A549 (cell line): Measurements from ENCODE around the gene P2RX6. TPM values are rescaled to one million over a fixed set of nuclear protein-coding genes. Genes with fewer than 3 reads are reported as not detected.

Source experiments
- ATAC-seq, 2 experiments: fragments of 200-7000 bp in 1 of 2; fragments of >200 bp in 1 of 2; cut with Nextera tagmentation in 1 of 2; cut with Tn5 transposase in 1 of 2; 3 replicates each; pipeline versions ENCODE4 v1.8.0 to v1.9.1; 2018 to 2020; ENCODE audit warnings: mild to moderate bottlenecking in 1 of 2, moderate library complexity in 1 of 2
- CTCF ChIA-PET: fragments of 300-600 bp; sonication (Branson Sonifier 250); formaldehyde crosslinking; extraction: SDS; loops from one replicate; lab custom pipeline; 2021; ENCODE audit warnings: antibody characterized with exemption, inconsistent platforms; lab: Yijun Ruan, JAX
- POLR2A ChIA-PET: fragments of 350-600 bp; formaldehyde crosslinking; extraction: SDS; loops from one replicate; lab custom pipeline; 2021; ENCODE audit warnings: antibody characterized with exemption, inconsistent platforms; lab: Yijun Ruan, JAX
- DNase-seq, 2 experiments: peaks; one replicate each; pipeline versions ENCODE4 v3.0.0 to v3.0.0-alpha.2; 2011 to 2016; ENCODE audit warnings: low read depth in 1 of 2, low spot score in 1 of 2
- FAIRE-seq: peaks from 2 replicates; lab custom pipeline; 2011; peaks lifted over from hg19 to GRCh38; lab: Jason Lieb, UNC
- H3K27ac ChIP-seq, 2 experiments: fragments of >200 bp; sonication (Bioruptor Twin); formaldehyde crosslinking; 3 replicates each; pipeline ENCODE4 v1.5.1; 2016 to 2017
- H3K4me1 ChIP-seq: fragments of >200 bp; sonication (Bioruptor Twin); formaldehyde crosslinking; 3 replicates; pipeline ENCODE4 v1.6.1; 2016
- H3K4me2 ChIP-seq: fragments of >200 bp; sonication (Bioruptor Twin); formaldehyde crosslinking; 3 replicates; pipeline ENCODE4 v1.6.1; 2016
- H3K4me3 ChIP-seq: fragments of >200 bp; sonication (Bioruptor Twin); formaldehyde crosslinking; 3 replicates; pipeline ENCODE4 v1.5.1; 2016
- H3K9me3 ChIP-seq: fragments of >200 bp; sonication (Bioruptor Twin); formaldehyde crosslinking; 3 replicates; pipeline ENCODE4 v1.6.1; 2016
- ATOH8 ChIP-seq: fragments of 250-450 bp; sonication (Bioruptor Pico); IDR thresholded peaks from 2 replicates; pipeline ENCODE4 v1.5.0; 2020; ENCODE audit warnings: low read depth, mild to moderate bottlenecking, moderate library complexity
- CHD2 ChIP-seq: fragments of 150-350 bp; IDR thresholded peaks from 2 replicates; pipeline ENCODE4 v1.6.1; 2014; ENCODE audit warnings: low read length; ENCODE audit not compliant: partially characterized antibody
- CTCF ChIP-seq: fragments of >200 bp; sonication (Bioruptor Twin); formaldehyde crosslinking; IDR thresholded peaks from 3 replicates; pipeline ENCODE4 v1.5.1; 2016
- E2F6 ChIP-seq: IDR thresholded peaks from 2 replicates; pipeline ENCODE4 v1.6.1; 2012; ENCODE audit warnings: low read depth, borderline replicate concordance
- ESRRA ChIP-seq: fragments of 150-350 bp; IDR thresholded peaks from 2 replicates; pipeline ENCODE4 v1.6.1; 2014; ENCODE audit warnings: mild to moderate bottlenecking, low read length, borderline replicate concordance
- FOSB ChIP-seq: fragments of 250-450 bp; sonication (Bioruptor Pico); IDR thresholded peaks from 2 replicates; pipeline ENCODE4 v1.5.0; 2020; ENCODE audit warnings: mild to moderate bottlenecking, moderate library complexity
- FOSL2 ChIP-seq, 2 experiments: fragments of 450-650 bp in 1 of 2; fragments of >200 bp in 1 of 2; sonication (Bioruptor Twin) in 1 of 2; formaldehyde crosslinking; IDR thresholded peaks; 2 replicates each; pipeline versions ENCODE4 v1.5.0 to v1.6.1; 2016 to 2020; ENCODE audit warnings: mild to moderate bottlenecking in 1 of 2, moderate library complexity in 1 of 2
- GATA3 ChIP-seq: IDR thresholded peaks from 2 replicates; pipeline ENCODE4 v1.6.1; 2012; ENCODE audit warnings: borderline replicate concordance
- HDAC2 ChIP-seq: fragments of 200-600 bp; sonication (generic); IDR thresholded peaks from 2 replicates; pipeline ENCODE4 v1.6.1; 2016
- HEYL ChIP-seq: fragments of 250-450 bp; sonication (Bioruptor Pico); IDR thresholded peaks from 2 replicates; pipeline ENCODE4 v1.8.0; 2021; ENCODE audit warnings: mild to moderate bottlenecking, moderate library complexity
- HMGXB4 ChIP-seq: fragments of 250-450 bp; sonication (Bioruptor Pico); IDR thresholded peaks from 2 replicates; pipeline ENCODE4 v1.5.0; 2021; ENCODE audit warnings: mild to moderate bottlenecking, moderate library complexity, borderline replicate concordance
- HOXA7 ChIP-seq: fragments of 250-450 bp; sonication (Bioruptor Pico); IDR thresholded peaks from 2 replicates; pipeline ENCODE4 v1.5.0; 2020; ENCODE audit warnings: mild to moderate bottlenecking, moderate library complexity
- HOXB13 ChIP-seq: fragments of 250-450 bp; sonication (Bioruptor Pico); IDR thresholded peaks from 2 replicates; pipeline ENCODE4 v1.5.0; 2020; ENCODE audit warnings: low read depth, mild to moderate bottlenecking, moderate library complexity
- KDM1A ChIP-seq: fragments of 200-600 bp; sonication (generic); IDR thresholded peaks from 2 replicates; pipeline ENCODE4 v1.6.1; 2016; ENCODE audit warnings: low read depth, mild to moderate bottlenecking
- MAZ ChIP-seq: fragments of 150-350 bp; IDR thresholded peaks from 2 replicates; pipeline ENCODE4 v1.6.1; 2014; ENCODE audit warnings: antibody characterized with exemption, low read depth, low read length, borderline replicate concordance
- MYC ChIP-seq: IDR thresholded peaks from 2 replicates; pipeline ENCODE4 v1.6.1; 2012; ENCODE audit warnings: mild to moderate bottlenecking, inconsistent platforms, low read length, improper control_type of control experiment, borderline replicate concordance
- NR3C1 ChIP-seq: fragments of >200 bp; sonication (Bioruptor Twin); formaldehyde crosslinking; IDR thresholded peaks from 3 replicates; pipeline ENCODE4 v1.6.1; 2017
- PBX3 ChIP-seq: IDR thresholded peaks from 2 replicates; pipeline ENCODE4 v1.6.1; 2012
- PHF8 ChIP-seq: fragments of 200-600 bp; sonication (generic); IDR thresholded peaks from 2 replicates; pipeline ENCODE4 v1.6.1; 2016; ENCODE audit warnings: low read depth, mild to moderate bottlenecking, antibody characterized with exemption, moderate library complexity, borderline replicate concordance
- POLR2A ChIP-seq: IDR thresholded peaks from 2 replicates; pipeline ENCODE4 v1.6.1; 2012; ENCODE audit warnings: mild to moderate bottlenecking, low read length
- RAD21 ChIP-seq, 2 experiments: fragments of >200 bp in 1 of 2; sonication (Bioruptor Twin) in 1 of 2; formaldehyde crosslinking in 1 of 2; IDR thresholded peaks in 1 of 2; conservative IDR thresholded peaks in 1 of 2; 2 replicates in 1 of 2; 3 replicates in 1 of 2; pipeline ENCODE4 v1.6.1; 2012 to 2018; ENCODE audit warnings: inconsistent platforms in 1 of 2
- RARB ChIP-seq: fragments of 250-450 bp; sonication (Bioruptor Pico); IDR thresholded peaks from 2 replicates; pipeline ENCODE4 v1.8.0; 2021; ENCODE audit warnings: mild to moderate bottlenecking, moderate library complexity
- RFX5 ChIP-seq: fragments of 450-650 bp; IDR thresholded peaks from 2 replicates; pipeline ENCODE4 v1.7.1; 2014; ENCODE audit warnings: antibody characterized with exemption, mild to moderate bottlenecking, moderate library complexity
- RNF2 ChIP-seq: fragments of 200-600 bp; sonication (generic); IDR thresholded peaks from 2 replicates; pipeline ENCODE4 v1.6.1; 2016; ENCODE audit warnings: low read depth, mild to moderate bottlenecking, antibody characterized with exemption, moderate library complexity, borderline replicate concordance
- SMC3 ChIP-seq: fragments of >200 bp; sonication (Bioruptor Twin); formaldehyde crosslinking; IDR thresholded peaks from 3 replicates; pipeline ENCODE4 v1.6.1; 2018; ENCODE audit warnings: inconsistent platforms
- TFCP2L1 ChIP-seq: fragments of 250-450 bp; sonication (Bioruptor Pico); IDR thresholded peaks from 2 replicates; pipeline ENCODE4 v1.5.0; 2021; ENCODE audit warnings: mild to moderate bottlenecking
- WGBS: methylation state at CpG from one replicate; pipeline ENCODE4 v1.1.6; 2017; ENCODE audit errors: missing lambda C conversion rate; 5-methylcytosine and 5-hydroxymethylcytosine counted together
- polyA plus RNA-seq, 4 experiments: library from polyadenylated mRNA; depleted of rRNA in 3 of 4; stranded (reverse); fragments of >200 nt; fragmentation: RNase III in 1 of 4; extraction: RNeasy Plus Mini Kit Qiagen cat#74134 plus additional on column Dnase treatment in 1 of 4; gene quantifications; 2 replicates in 3 of 4; 3 replicates in 1 of 4; pipeline ENCODE4 v1.2.3, GENCODE V29; 2011 to 2017

The P2RX6 gene
- polyA plus RNA-seq, 2 of the 4 experiments (the other 2 are of a cell fraction) = 0.67 to 0.92 TPM

GRCh38 chr22:21054714-21055563 lies 40.0 kb downstream of the P2RX6 start:
- no peak overlapping the region for H3K4me2 ChIP-seq
- 80% methylated on average over 11 of the region's 11 CpGs for WGBS
- no peak for TF ChIP-seq FOSL2 (IDR thresholded peaks at IDR 0.05)
- TF ChIP-seq FOSL2 (CRISPR knock-in tag; IDR thresholded peaks at IDR 0.05) = no peak
- no peak for TF ChIP-seq ESRRA
- TF ChIP-seq ATOH8 (CRISPR knock-in tag) = no peak
- no peak for TF ChIP-seq RNF2
- TF ChIP-seq HMGXB4 = no peak
- TF ChIP-seq E2F6 = no peak
- no peak for TF ChIP-seq MYC
- no peak for TF ChIP-seq NR3C1
- no peak for TF ChIP-seq HEYL (CRISPR knock-in tag)
- TF ChIP-seq CHD2 = no peak
- no peak for TF ChIP-seq FOSB (CRISPR knock-in tag)
- TF ChIP-seq HOXB13 (CRISPR knock-in tag) = no peak
- no peak for TF ChIP-seq GATA3
- no peak for TF ChIP-seq HOXA7 (CRISPR knock-in tag)
- TF ChIP-seq KDM1A = no peak
- TF ChIP-seq HDAC2 = no peak
- TF ChIP-seq POLR2A = no peak
- TF ChIP-seq, all 56 proteins: peak for 0
- CTCF ChIA-PET = interaction anchor here (0.8 to 1.4 kb wide), 3 partner anchors 10 to 53 kb away, joined by 3 read pairs; partner anchors contain the start of gene LRRC74B
- no peaks in the 10 kb centered on the region for H3K9me3 ChIP-seq
- H3K4me1 ChIP-seq = no peaks in the 10 kb centered on the region
- H3K4me3 ChIP-seq = no peak overlapping the region
- POLR2A ChIA-PET = no interaction called here
- no peak for ATAC-seq
- no peak for DNase-seq
- FAIRE-seq = no peak
- H3K27ac ChIP-seq = no peak overlapping the region

GRCh38 chr22:21055564-21055834 lies 40.5 kb downstream of the P2RX6 start:
- Histone ChIP-seq H3K4me1 (no peaks in the 10 kb centered on the region), H3K27ac (no peak overlapping the region), H3K9me3 (no peaks in the 10 kb centered on the region), H3K4me2 (no peak overlapping the region), H3K4me3 (no peak overlapping the region)
- ATAC-seq (no peak; a peak in 1 of 6 replicates), DNase-seq (no peak), FAIRE-seq (no peak)
- 49% methylated on average over 4 of the region's 4 CpGs for WGBS
- POLR2A ChIA-PET = no interaction called here
- CTCF ChIA-PET = interaction anchor here (0.6 to 1.4 kb wide), 4 partner anchors 10 to 52 kb away, joined by 3 read pairs; partner anchors contain the start of gene LRRC74B
- TF ChIP-seq RAD21 (conservative IDR thresholded peaks at IDR 0.05 in 1 of 2, IDR thresholded peaks at IDR 0.05 in 1 of 2) = no peak
- no peak for TF ChIP-seq FOSL2 (IDR thresholded peaks at IDR 0.05)
- TF ChIP-seq FOSL2 (CRISPR knock-in tag; IDR thresholded peaks at IDR 0.05) = no peak
- TF ChIP-seq RNF2 = no peak
- no peak for TF ChIP-seq CTCF
- no peak for TF ChIP-seq PHF8
- TF ChIP-seq TFCP2L1 (CRISPR knock-in tag) = no peak
- no peak for TF ChIP-seq RFX5
- no peak for TF ChIP-seq MAZ
- TF ChIP-seq CHD2 = no peak
- TF ChIP-seq PBX3 = no peak
- TF ChIP-seq HOXB13 (CRISPR knock-in tag) = no peak
- no peak for TF ChIP-seq SMC3
- TF ChIP-seq RARB (CRISPR knock-in tag) = no peak
